Fibroblast of mammary gland (primary cell): ENCODE measurements around the gene MDH2.
"Not testable (repeated sequence)": the region's sequence is repeated elsewhere in the genome, so short reads cannot be mapped to it uniquely, and the experiment has no call there.

Experiments used
- DNase-seq: peaks from one replicate; pipeline ENCODE4 v3.0.0-alpha.2; 2010; ENCODE audit warnings: low read depth
- H3K4me3 ChIP-seq: 2 replicates; pipeline ENCODE4 v1.5.1; 2011; ENCODE audit warnings: low read depth, mild to moderate bottlenecking, low read length, moderate library complexity; ENCODE audit not compliant: control insufficient read depth
- TF ChIP-seq, protein P1 (sequence below): conservative IDR thresholded peaks from 2 replicates; pipeline ENCODE4 v1.5.1; 2011; ENCODE audit warnings: low read depth, low read length, inconsistent platforms; ENCODE audit not compliant: control insufficient read depth, insufficient read depth

Gene MDH2

DNA sequence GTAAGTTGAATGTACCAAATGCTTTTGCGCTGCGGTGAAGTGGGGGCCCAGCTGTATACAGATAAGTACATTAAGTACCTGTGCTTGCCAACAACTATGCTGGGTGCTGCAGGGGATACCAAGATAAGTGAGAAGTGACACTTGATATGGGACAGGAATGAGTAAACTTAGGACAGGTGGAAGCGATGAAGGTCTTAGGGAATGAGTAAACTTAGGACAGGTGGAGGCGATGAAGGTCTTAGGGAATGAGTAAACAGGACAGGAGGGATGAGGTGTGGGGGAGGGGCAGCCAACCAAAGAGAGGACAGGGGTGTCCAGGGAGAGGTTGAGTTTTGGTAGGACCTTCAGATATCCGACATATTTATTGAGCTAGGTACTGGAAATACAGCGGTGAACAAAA, 1.4 kb downstream of the MDH2 start:
- peak overlapping the region; percentile 100 for H3K4me3 ChIP-seq
- TF ChIP-seq, protein P1, sequence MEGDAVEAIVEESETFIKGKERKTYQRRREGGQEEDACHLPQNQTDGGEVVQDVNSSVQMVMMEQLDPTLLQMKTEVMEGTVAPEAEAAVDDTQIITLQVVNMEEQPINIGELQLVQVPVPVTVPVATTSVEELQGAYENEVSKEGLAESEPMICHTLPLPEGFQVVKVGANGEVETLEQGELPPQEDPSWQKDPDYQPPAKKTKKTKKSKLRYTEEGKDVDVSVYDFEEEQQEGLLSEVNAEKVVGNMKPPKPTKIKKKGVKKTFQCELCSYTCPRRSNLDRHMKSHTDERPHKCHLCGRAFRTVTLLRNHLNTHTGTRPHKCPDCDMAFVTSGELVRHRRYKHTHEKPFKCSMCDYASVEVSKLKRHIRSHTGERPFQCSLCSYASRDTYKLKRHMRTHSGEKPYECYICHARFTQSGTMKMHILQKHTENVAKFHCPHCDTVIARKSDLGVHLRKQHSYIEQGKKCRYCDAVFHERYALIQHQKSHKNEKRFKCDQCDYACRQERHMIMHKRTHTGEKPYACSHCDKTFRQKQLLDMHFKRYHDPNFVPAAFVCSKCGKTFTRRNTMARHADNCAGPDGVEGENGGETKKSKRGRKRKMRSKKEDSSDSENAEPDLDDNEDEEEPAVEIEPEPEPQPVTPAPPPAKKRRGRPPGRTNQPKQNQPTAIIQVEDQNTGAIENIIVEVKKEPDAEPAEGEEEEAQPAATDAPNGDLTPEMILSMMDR = no peak
- no peak for DNase-seq

DNA sequence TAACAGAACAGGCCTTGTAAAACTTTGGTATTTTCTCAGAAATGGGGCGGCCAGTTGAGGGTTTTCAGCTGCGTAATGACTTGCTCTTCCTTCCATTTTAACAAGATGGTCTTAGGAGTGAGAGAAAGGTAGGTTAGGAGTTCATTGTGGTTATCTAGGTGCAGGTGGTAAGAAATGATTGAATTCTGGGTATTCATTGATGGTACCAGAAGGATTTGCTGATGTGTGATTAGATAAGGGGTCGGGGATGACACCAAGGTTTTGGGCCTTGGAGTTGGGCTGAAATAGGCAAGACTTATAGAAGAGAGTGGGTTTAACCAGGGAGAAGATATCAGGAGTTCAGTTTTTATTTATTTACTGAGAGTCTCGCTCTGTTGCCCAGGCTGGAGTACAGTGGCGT, 2.6 kb downstream of the MDH2 start:
- no peak for DNase-seq
- no peak overlapping the region for H3K4me3 ChIP-seq
- TF ChIP-seq, protein P1 = no peak

DNA sequence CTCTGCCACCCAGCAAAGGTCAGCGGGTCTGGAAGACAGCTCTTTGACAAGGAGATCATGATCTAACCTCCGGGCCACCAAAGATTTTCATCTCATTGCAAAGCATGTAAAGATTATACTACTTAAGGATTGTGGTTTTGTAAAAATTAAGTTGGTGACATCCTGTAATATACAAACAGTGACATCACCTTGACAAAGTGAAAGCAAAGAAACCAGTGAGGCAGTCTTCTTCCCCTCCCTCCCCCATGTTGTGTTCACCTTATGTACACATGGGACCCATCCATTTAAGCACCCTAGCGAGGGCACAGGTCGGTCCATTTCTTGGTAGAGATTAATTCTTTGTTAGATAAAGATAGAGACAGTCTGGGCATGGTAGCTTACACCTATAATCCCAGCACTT, 3.9 kb downstream of the MDH2 start:
- TF ChIP-seq, protein P1 = no peak
- no peak for DNase-seq
- no peak overlapping the region for H3K4me3 ChIP-seq

DNA sequence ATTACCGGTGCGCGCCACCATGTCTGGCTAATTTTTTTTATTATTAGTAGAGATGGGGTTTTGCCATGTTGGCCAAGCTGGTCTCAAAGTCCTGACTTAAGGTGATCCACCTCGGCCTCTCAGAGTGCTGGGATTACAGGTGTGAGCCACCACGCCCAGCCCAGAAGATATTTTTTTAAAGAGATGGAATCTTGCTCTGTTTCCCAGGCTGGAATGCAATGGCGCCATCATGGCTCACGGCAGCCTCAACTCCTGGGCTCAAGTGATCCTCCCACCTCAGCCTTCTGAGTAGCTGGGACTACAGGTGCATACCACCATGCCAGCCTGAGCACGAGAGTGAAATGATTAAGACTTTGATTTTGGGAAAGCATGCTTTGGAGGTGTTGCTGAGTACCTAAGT, 4.8 kb downstream of the MDH2 start:
- H3K4me3 ChIP-seq, DNase-seq: not testable (repeated sequence)

DNA sequence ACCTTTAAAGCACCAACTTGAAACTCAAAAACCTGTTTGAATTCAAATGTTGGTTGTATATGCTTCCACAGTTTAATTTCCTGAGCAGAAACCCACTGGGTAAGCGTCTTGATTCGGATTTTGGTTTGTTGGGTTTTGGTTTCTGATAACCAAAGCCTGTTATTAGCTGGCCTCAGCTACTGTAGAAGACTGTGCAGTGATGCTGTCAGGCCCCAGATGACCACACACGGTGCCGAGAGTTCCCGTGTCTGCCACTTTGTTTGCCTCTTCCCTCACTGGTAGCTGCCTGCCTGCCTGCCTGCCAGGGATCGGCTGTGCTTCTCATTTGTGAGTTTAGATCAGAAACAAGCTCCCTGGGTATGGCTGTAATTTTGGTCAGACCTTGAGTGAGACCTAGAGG, 5.6 kb downstream of the MDH2 start:
- DNase-seq = no peak
- TF ChIP-seq, protein P1 = no peak
- no peak overlapping the region for H3K4me3 ChIP-seq

DNA sequence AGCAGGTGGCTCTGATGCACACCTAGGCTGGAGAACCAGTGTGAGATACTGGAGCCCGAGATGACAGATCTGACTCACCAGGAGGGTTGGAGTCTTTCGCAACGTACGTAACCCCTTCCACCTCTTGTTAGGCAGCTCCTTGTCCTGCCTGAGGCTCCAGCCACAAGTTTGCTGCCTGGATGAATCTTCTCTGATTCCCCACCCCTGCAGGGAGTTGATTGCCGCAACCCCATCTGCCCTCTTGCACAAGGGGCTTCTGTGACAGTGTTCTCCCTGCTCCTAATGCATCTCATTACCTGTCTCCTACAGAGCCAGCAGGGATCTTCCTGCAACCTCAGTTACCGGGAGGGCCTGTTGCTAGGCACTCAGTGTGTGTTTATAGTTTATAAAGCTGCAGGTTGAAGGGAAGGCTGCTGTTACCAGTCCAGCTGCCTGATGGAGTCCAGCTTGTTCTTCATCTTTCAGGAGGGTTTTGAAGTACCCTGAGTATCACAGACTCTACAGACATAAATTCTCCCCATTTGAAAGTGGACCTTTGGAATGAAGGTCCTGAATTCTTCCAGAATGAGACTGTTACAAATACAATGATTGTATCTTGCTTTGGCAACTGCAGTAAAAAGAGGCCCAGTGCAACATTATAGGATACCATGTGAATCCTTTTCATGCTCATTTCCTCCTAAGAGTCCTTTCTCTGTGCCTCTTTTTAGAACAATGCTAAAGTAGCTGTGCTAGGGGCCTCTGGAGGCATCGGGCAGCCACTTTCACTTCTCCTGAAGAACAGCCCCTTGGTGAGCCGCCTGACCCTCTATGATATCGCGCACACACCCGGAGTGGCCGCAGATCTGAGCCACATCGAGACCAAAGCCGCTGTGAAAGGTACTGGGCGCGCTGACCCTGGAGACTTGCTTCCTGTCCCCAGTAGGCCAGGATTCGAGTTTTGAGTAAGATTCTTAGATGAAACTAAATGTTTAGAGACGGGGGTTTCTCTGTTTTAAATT, 6.5 kb downstream of the MDH2 start:
- peak; percentile 81 for DNase-seq
- TF ChIP-seq, protein P1 = no peak
- H3K4me3 ChIP-seq = no peak overlapping the region

DNA sequence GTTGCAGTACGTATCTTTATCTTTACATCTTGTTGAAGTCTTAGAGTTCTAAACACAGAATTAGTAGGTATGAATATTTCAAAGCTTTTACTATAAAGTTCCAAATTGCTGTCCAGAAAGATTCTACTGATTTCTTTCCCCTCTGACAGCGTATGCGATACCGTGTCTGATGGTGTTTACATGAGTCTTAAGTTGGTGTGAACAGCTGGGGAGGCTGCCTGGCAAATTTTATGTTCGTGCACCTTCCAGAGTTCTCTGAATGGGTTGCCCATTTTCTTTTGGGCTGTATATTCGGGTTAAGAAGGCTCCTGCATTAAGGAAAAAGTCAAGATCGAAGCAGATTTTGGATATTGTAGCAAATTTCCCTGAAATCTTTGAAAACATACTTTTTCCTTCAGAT, 8.3 kb downstream of the MDH2 start:
- TF ChIP-seq, protein P1 = no peak
- no peak for DNase-seq
- no peak overlapping the region for H3K4me3 ChIP-seq
